ENCODE results near the gene SLC22A16.

DNA sequence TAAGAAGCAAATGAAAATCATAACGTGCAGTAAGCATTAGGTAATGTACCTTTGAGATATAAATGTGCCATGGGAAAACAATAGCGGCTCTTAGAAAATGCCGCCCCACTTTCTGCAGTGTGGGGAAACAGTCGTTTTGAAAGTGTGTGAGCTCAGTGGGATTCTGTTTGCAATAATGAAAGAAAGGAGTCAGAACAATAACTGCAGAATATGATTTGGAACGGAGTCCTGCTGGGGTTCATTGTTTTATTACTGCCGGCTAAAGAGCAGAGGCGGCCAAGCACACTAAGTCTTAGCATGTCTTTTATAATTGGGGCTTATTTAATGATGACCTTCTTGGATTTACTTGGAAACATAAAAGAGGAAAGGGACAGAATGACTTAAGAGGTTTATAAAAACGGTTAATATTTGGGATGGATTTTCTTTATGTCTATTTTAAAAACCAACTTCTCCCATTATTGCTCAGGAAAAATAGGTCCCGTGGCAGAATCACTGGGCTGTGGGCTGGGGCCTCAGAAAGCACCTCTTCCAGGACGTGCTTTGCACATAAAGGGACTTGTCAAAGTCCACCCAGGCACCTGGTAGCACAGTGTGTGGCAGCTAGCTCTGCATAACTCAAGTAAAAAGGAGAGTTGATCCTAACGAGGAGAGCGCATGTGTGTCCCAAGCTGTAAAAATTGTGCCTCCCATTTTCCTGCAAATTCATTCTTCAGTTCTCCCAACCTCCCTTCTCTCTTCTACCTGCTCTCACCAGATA lies 44.0 kb upstream of the SLC22A16 start:
- TF ChIP-seq, protein P1, sequence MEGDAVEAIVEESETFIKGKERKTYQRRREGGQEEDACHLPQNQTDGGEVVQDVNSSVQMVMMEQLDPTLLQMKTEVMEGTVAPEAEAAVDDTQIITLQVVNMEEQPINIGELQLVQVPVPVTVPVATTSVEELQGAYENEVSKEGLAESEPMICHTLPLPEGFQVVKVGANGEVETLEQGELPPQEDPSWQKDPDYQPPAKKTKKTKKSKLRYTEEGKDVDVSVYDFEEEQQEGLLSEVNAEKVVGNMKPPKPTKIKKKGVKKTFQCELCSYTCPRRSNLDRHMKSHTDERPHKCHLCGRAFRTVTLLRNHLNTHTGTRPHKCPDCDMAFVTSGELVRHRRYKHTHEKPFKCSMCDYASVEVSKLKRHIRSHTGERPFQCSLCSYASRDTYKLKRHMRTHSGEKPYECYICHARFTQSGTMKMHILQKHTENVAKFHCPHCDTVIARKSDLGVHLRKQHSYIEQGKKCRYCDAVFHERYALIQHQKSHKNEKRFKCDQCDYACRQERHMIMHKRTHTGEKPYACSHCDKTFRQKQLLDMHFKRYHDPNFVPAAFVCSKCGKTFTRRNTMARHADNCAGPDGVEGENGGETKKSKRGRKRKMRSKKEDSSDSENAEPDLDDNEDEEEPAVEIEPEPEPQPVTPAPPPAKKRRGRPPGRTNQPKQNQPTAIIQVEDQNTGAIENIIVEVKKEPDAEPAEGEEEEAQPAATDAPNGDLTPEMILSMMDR (IDR thresholded peaks at IDR 0.05 in 4 of 5, conservative IDR thresholded peaks at IDR 0.05 in 1 of 5): no peak
- no peak for TF ChIP-seq POLR2A (IDR thresholded peaks at IDR 0.05)

All from gastrocnemius medialis (tissue), 4 donors.